GM23338 (cell line): ENCODE data around the gene COL21A1. TPM values are rescaled to one million over a fixed set of nuclear protein-coding genes. Genes with fewer than 3 reads are reported as not detected.

ENCODE experiments used
- ATAC-seq: fragments of 200-7000 bp; cut with Tn5 transposase; 3 replicates; pipeline ENCODE4 v1.9.1; 2020
- DNase-seq: peaks from one replicate; pipeline ENCODE4 v3.0.0-alpha.2; 2015; ENCODE audit warnings: low spot score
- H2AFZ ChIP-seq: fragments of 200-600 bp; sonication (generic); 2 replicates; pipeline ENCODE4 v1.8.0; 2016; ENCODE audit warnings: antibody characterized with exemption, mild to moderate bottlenecking, moderate library complexity
- H3F3A ChIP-seq: fragments of 200-600 bp; sonication (generic); replicated peaks from 2 replicates; pipeline ENCODE4 v1.8.0; 2017; ENCODE audit warnings: antibody characterized with exemption, mixed run types, low read depth
- H3K27ac ChIP-seq: fragments of 200-600 bp; sonication (generic); 2 replicates; pipeline ENCODE4 v1.6.1; 2016; ENCODE audit warnings: low read depth
- H3K27me3 ChIP-seq: fragments of 200-600 bp; sonication (generic); 2 replicates; pipeline ENCODE4 v1.8.0; 2016; ENCODE audit warnings: mild to moderate bottlenecking, mixed run types, moderate library complexity; ENCODE audit not compliant: insufficient read depth
- H3K36me3 ChIP-seq: fragments of 200-600 bp; sonication (generic); 2 replicates; pipeline ENCODE4 v1.8.0; 2016; ENCODE audit warnings: mild to moderate bottlenecking; ENCODE audit not compliant: insufficient read depth
- H3K4me1 ChIP-seq: fragments of 200-600 bp; sonication (generic); 2 replicates; pipeline ENCODE4 v1.8.0; 2016; ENCODE audit warnings: mild to moderate bottlenecking, moderate library complexity; ENCODE audit not compliant: insufficient read depth
- H3K4me2 ChIP-seq: fragments of 200-600 bp; sonication (generic); 2 replicates; pipeline ENCODE4 v1.7.1; 2017; ENCODE audit warnings: mixed run types
- H3K4me3 ChIP-seq: fragments of 200-600 bp; sonication (generic); 2 replicates; pipeline ENCODE4 v1.6.1; 2016; ENCODE audit warnings: mixed run types
- H3K79me2 ChIP-seq: fragments of 200-600 bp; sonication (generic); replicated peaks from 2 replicates; pipeline ENCODE4 v1.8.0; 2017; ENCODE audit warnings: mild to moderate bottlenecking; ENCODE audit not compliant: insufficient read depth
- H3K9me2 ChIP-seq: fragments of 200-600 bp; sonication (generic); 2 replicates; pipeline ENCODE4 v1.8.0; 2017; ENCODE audit not compliant: insufficient read depth
- H4K20me1 ChIP-seq: fragments of 200-600 bp; sonication (generic); replicated peaks from 2 replicates; pipeline ENCODE4 v1.8.0; 2017; ENCODE audit warnings: mild to moderate bottlenecking; ENCODE audit not compliant: insufficient read depth
- H3K27ac Mint-ChIP-seq: 2 replicates; pipeline ENCODE4 v1.8.0; 2020; ENCODE audit warnings: inconsistent platforms, mild to moderate bottlenecking, moderate library complexity, mixed read lengths
- H3K27me3 Mint-ChIP-seq: 3 replicates; pipeline ENCODE4 v1.8.0; 2022; ENCODE audit warnings: low read depth, mild to moderate bottlenecking, moderate library complexity, mixed read lengths, inconsistent platforms; ENCODE audit not compliant: insufficient read depth, poor library complexity
- H3K36me3 Mint-ChIP-seq: 3 replicates; pipeline ENCODE4 v1.8.0; 2021; ENCODE audit warnings: low read depth, mild to moderate bottlenecking, inconsistent platforms, moderate library complexity, mixed read lengths
- H3K4me1 Mint-ChIP-seq: 3 replicates; pipeline ENCODE4 v1.8.0; 2020; ENCODE audit warnings: mild to moderate bottlenecking, inconsistent platforms, mixed read lengths
- H3K4me3 Mint-ChIP-seq: 3 replicates; pipeline ENCODE4 v1.8.0; 2021; ENCODE audit warnings: moderate library complexity, mild to moderate bottlenecking, inconsistent platforms, mixed read lengths
- H3K9me3 Mint-ChIP-seq: 3 replicates; pipeline ENCODE4 v1.8.0; 2020; ENCODE audit warnings: moderate library complexity, mild to moderate bottlenecking, inconsistent platforms, mixed read lengths
- CREB1 ChIP-seq: fragments of 250-450 bp; sonication (Bioruptor Pico); IDR thresholded peaks from 2 replicates; pipeline ENCODE4 v1.5.0; 2020; ENCODE audit warnings: low read depth, mild to moderate bottlenecking, moderate library complexity
- CTCF ChIP-seq, 2 experiments: fragments of 200-600 bp in 1 of 2; sonication (generic) in 1 of 2; conservative IDR thresholded peaks; 2 replicates each; pipeline versions ENCODE4 v1.5.1 to v1.6.1; 2016 to 2017; ENCODE audit warnings: antibody characterized with exemption in 2 of 2, low read depth in 2 of 2, mild to moderate bottlenecking in 2 of 2, moderate library complexity in 1 of 2
- EZH2 ChIP-seq: fragments of 200-600 bp; sonication (generic); IDR thresholded peaks from one replicate; pipeline ENCODE4 v1.8.0; 2017; ENCODE audit warnings: antibody characterized with exemption, mild to moderate bottlenecking, low read depth; ENCODE audit not compliant: unreplicated experiment
- EZH2phosphoT487 ChIP-seq: fragments of 200-600 bp; sonication (generic); IDR thresholded peaks from one replicate; pipeline ENCODE4 v1.8.1; 2018; ENCODE audit warnings: antibody characterized with exemption; ENCODE audit not compliant: unreplicated experiment
- JUNB ChIP-seq: IDR thresholded peaks from one replicate; pipeline ENCODE4 v1.6.1; 2016; ENCODE audit warnings: antibody characterized with exemption; ENCODE audit not compliant: unreplicated experiment
- POLR2AphosphoS5 ChIP-seq: IDR thresholded peaks from 2 replicates; pipeline ENCODE4 v1.6.1; 2016; ENCODE audit warnings: antibody characterized with exemption, low read depth
- REST ChIP-seq: IDR thresholded peaks from one replicate; pipeline ENCODE4 v1.6.1; 2018; ENCODE audit warnings: antibody characterized with exemption; ENCODE audit not compliant: unreplicated experiment
- STAT1 ChIP-seq: IDR thresholded peaks from one replicate; pipeline ENCODE4 v1.6.1; 2016; ENCODE audit warnings: antibody characterized with exemption; ENCODE audit not compliant: unreplicated experiment
- ZNF331 ChIP-seq: fragments of 250-450 bp; sonication (Bioruptor Pico); IDR thresholded peaks from 2 replicates; pipeline ENCODE4 v1.5.0; 2020; ENCODE audit warnings: low read depth, mild to moderate bottlenecking, moderate library complexity
- polyA plus RNA-seq: library from polyadenylated mRNA; unstranded; fragments of >200 nt; fragmentation: Nextera tagmentation; extraction: Ambion mirVana; gene quantifications from 2 replicates; pipeline ENCODE4 v1.2.1, GENCODE V29; 2016
- total RNA-seq: library from RNA; depleted of rRNA; stranded (reverse); fragments of >200 nt; shearing (Covaris generic); gene quantifications from 2 replicates; pipeline ENCODE4 v1.2.3, GENCODE V29; 2014
- TF ChIP-seq, protein P1 (sequence below): IDR thresholded peaks from 2 replicates; pipeline ENCODE4 v1.6.1; 2016; ENCODE audit warnings: antibody characterized with exemption

The COL21A1 gene
- total and polyA plus RNA-seq, 2 experiments from 2014 or later, result 5.0 to 6.2 TPM

- Histone ChIP-seq H3K36me3 (no peaks in the 10 kb centered on the region), H2AFZ (no peak overlapping the region; the same call in 1 of the 2 replicates), H4K20me1 (no peaks in the 10 kb centered on the region), H3K4me2 (no peak overlapping the region), H3K9me2 (no peaks in the 10 kb centered on the region), H3K4me3 (no peak overlapping the region), H3K4me1 (peaks cover 39% of the 10 kb centered on the region), H3K27ac (no peak overlapping the region), H3K27me3 (no peaks in the 10 kb centered on the region), H3F3A (0 out of 2 replicates have a peak, but pooled peaks cover 3% of the 10 kb centered on the region), H3K79me2 (no peaks in the 10 kb centered on the region)
- Mint-ChIP-seq H3K36me3 (no peaks in the 10 kb centered on the region), H3K4me1 (peaks cover 39% of the 10 kb centered on the region), H3K27ac (no peak overlapping the region), H3K27me3 (peaks cover 1% of the 10 kb centered on the region), H3K4me3 (no peak overlapping the region), H3K9me3 (no peaks in the 10 kb centered on the region)
- TF ChIP-seq CTCF (conservative IDR thresholded peaks at IDR 0.05; ENCODE audit: low read depth in 2 of 2), result no peak
- ATAC-seq (no peak), DNase-seq (no peak)
Measured at GRCh38 chr6:56244089-56244488, 3.3 kb downstream of the COL21A1 start.

DNA sequence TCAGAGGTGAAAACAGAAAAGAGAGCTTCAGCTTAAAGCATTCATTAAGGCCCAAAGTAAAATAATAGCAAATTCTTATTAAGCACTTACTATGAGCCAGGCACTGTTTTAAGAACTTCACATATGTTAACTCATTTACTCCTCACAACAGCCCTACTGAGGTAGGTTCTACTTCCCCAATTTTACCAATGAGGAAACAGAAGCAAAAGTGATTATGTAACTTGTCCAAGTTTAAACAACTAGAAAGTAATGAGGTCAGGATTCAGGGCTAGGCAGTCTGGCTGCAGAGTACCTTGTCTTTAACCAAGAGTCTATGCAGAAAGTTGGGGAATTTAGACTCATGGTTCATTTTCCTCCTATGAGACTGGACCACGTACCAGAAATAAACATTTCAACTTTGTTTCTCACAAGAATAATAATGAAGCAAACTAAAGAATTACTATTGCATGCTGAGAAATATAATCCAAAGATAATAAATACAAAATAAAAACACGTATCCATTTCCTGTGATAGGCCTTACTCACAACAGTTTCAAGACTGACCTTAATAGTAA is 3.8 kb downstream of the COL21A1 start:
- H3K4me2 ChIP-seq, result no peak overlapping the region
- H3F3A ChIP-seq, result 0 out of 2 replicates have a peak, but pooled peaks cover 3% of the 10 kb centered on the region
- H4K20me1 ChIP-seq, result no peaks in the 10 kb centered on the region
- no peaks in the 10 kb centered on the region for H3K79me2 ChIP-seq
- no peaks in the 10 kb centered on the region for H3K36me3 ChIP-seq
- no peak overlapping the region; the same call in 1 of the 2 replicates for H2AFZ ChIP-seq
- no peak overlapping the region for H3K4me3 ChIP-seq
- H3K27me3 ChIP-seq, result no peaks in the 10 kb centered on the region
- no peak overlapping the region for H3K27ac ChIP-seq
- H3K4me1 Mint-ChIP-seq, result peaks cover 40% of the 10 kb centered on the region
- H3K4me3 Mint-ChIP-seq, result no peak overlapping the region
- H3K9me3 Mint-ChIP-seq, result no peaks in the 10 kb centered on the region
- ATAC-seq, result no peak
- peaks cover 1% of the 10 kb centered on the region for H3K27me3 Mint-ChIP-seq
- DNase-seq, result no peak
- no peaks in the 10 kb centered on the region for H3K9me2 ChIP-seq
- no peaks in the 10 kb centered on the region for H3K36me3 Mint-ChIP-seq
- peaks cover 39% of the 10 kb centered on the region for H3K4me1 ChIP-seq
- H3K27ac Mint-ChIP-seq, result peak overlapping the region; percentile 72; the same call in 1 of the 2 replicates
- TF ChIP-seq CTCF (conservative IDR thresholded peaks at IDR 0.05; ENCODE audit: low read depth in 2 of 2) (no peak), REST (no peak), CREB1 (CRISPR knock-in tag) (no peak), JUNB (no peak), POLR2AphosphoS5 (no peak), ZNF331 (CRISPR knock-in tag) (no peak), STAT1 (no peak), EZH2 (no peak), EZH2phosphoT487 (no peak)
- TF ChIP-seq, protein P1, sequence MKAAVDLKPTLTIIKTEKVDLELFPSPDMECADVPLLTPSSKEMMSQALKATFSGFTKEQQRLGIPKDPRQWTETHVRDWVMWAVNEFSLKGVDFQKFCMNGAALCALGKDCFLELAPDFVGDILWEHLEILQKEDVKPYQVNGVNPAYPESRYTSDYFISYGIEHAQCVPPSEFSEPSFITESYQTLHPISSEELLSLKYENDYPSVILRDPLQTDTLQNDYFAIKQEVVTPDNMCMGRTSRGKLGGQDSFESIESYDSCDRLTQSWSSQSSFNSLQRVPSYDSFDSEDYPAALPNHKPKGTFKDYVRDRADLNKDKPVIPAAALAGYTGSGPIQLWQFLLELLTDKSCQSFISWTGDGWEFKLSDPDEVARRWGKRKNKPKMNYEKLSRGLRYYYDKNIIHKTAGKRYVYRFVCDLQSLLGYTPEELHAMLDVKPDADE, result no peak
